DND-41 (cell line): ENCODE results near the gene GNB1L.

Experiments
- ATAC-seq: fragments of 200-7000 bp; cut with Tn5 transposase; 3 replicates; pipeline ENCODE4 v1.9.1; 2021; ENCODE audit warnings: low read depth; ENCODE audit not compliant: insufficient read depth
- DNase-seq: peaks from one replicate; pipeline ENCODE4 v3.0.0-alpha.2; 2020
- H2AFZ ChIP-seq: 2 replicates; pipeline ENCODE4 v1.6.0; 2012; ENCODE audit warnings: low read depth, low read length
- H3K27ac ChIP-seq: 2 replicates; pipeline ENCODE4 v1.5.1; 2012; ENCODE audit warnings: low read length, inconsistent platforms
- H3K27me3 ChIP-seq: fragments of 200-600 bp; sonication (generic); 2 replicates; pipeline ENCODE4 v1.6.0; 2012; ENCODE audit warnings: low read length, mild to moderate bottlenecking, inconsistent platforms; ENCODE audit not compliant: insufficient read depth, poor library complexity
- H3K36me3 ChIP-seq: 2 replicates; pipeline ENCODE4 v1.5.1; 2012; ENCODE audit warnings: low read length, inconsistent platforms; ENCODE audit not compliant: insufficient read depth
- H3K4me1 ChIP-seq: 2 replicates; pipeline ENCODE4 v1.5.1; 2012; ENCODE audit warnings: mild to moderate bottlenecking, low read length; ENCODE audit not compliant: insufficient read depth
- H3K4me2 ChIP-seq: 2 replicates; pipeline ENCODE4 v1.6.0; 2012; ENCODE audit warnings: mild to moderate bottlenecking, moderate library complexity, low read length, inconsistent platforms; ENCODE audit not compliant: insufficient read depth
- H3K4me3 ChIP-seq, 2 experiments: fragments of 200-600 bp in 1 of 2; shearing (Covaris generic) in 1 of 2; 2 replicates each; pipeline ENCODE4 v1.5.1; 2012 to 2016; ENCODE audit warnings: inconsistent platforms in 2 of 2, low read length in 2 of 2, mild to moderate bottlenecking in 2 of 2, low read depth in 1 of 2, moderate library complexity in 1 of 2
- H3K79me2 ChIP-seq: 2 replicates; pipeline ENCODE4 v1.6.0; 2012; ENCODE audit warnings: low read length, inconsistent platforms; ENCODE audit not compliant: insufficient read depth
- H3K9ac ChIP-seq: 2 replicates; pipeline ENCODE4 v1.6.0; 2012; ENCODE audit warnings: low read depth, mild to moderate bottlenecking, inconsistent platforms, low read length, moderate library complexity
- H3K9me3 ChIP-seq: 2 replicates; pipeline ENCODE4 v1.5.1; 2012; ENCODE audit warnings: low read length, moderate library complexity, mild to moderate bottlenecking, inconsistent platforms; ENCODE audit not compliant: insufficient read depth, severe bottlenecking
- H4K20me1 ChIP-seq: 2 replicates; pipeline ENCODE4 v1.6.0; 2012; ENCODE audit warnings: low read length; ENCODE audit not compliant: insufficient read depth
- EZH2 ChIP-seq: IDR thresholded peaks from 3 replicates; pipeline ENCODE4 v1.6.1; 2012; ENCODE audit warnings: borderline replicate concordance, low read depth, mild to moderate bottlenecking, moderate library complexity, low read length, inconsistent platforms; ENCODE audit not compliant: severe bottlenecking
- TF ChIP-seq, protein P1 (sequence below): IDR thresholded peaks from 2 replicates; pipeline ENCODE4 v1.5.1; 2012; ENCODE audit warnings: borderline replicate concordance, low read length, moderate library complexity, mild to moderate bottlenecking; ENCODE audit not compliant: poor library complexity, severe bottlenecking; ENCODE audit errors: extremely low read depth

Gene GNB1L

DNA sequence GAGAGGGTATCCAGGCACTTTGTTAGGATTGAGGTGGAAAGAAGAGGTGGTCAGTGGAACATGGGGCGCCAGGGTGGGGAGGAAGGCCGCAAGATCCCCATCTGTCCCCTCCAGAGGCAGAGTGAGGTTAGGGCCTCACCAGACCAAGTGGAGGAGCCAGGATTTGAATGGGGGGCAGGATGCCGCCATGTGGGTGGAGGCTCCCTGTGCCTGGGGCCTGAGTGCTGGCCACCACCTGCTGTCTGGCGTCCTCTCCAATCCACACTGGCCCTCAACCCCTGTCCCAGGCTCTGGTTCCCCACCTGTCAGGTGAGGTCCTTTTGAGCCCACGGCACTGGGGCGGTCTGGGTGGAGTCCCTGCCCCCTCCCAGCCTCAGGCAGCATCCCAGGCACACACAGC, 111.6 kb downstream of the GNB1L start:
- H3K9ac ChIP-seq = no peak overlapping the region
- no peak for DNase-seq
- no peaks in the 10 kb centered on the region; the same call in 1 of the 2 replicates for H4K20me1 ChIP-seq
- no peaks in the 10 kb centered on the region for H3K79me2 ChIP-seq
- no peak overlapping the region for H3K4me3 ChIP-seq
- ATAC-seq = no peak
- H3K27ac ChIP-seq = no peak overlapping the region
- TF ChIP-seq, protein P1, sequence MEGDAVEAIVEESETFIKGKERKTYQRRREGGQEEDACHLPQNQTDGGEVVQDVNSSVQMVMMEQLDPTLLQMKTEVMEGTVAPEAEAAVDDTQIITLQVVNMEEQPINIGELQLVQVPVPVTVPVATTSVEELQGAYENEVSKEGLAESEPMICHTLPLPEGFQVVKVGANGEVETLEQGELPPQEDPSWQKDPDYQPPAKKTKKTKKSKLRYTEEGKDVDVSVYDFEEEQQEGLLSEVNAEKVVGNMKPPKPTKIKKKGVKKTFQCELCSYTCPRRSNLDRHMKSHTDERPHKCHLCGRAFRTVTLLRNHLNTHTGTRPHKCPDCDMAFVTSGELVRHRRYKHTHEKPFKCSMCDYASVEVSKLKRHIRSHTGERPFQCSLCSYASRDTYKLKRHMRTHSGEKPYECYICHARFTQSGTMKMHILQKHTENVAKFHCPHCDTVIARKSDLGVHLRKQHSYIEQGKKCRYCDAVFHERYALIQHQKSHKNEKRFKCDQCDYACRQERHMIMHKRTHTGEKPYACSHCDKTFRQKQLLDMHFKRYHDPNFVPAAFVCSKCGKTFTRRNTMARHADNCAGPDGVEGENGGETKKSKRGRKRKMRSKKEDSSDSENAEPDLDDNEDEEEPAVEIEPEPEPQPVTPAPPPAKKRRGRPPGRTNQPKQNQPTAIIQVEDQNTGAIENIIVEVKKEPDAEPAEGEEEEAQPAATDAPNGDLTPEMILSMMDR = no peak
- no peak for TF ChIP-seq EZH2
- H3K4me1 ChIP-seq = no peaks in the 10 kb centered on the region
- H3K36me3 ChIP-seq = no peaks in the 10 kb centered on the region
- H3K27me3 ChIP-seq = no peaks in the 10 kb centered on the region
- H3K9me3 ChIP-seq = no peaks in the 10 kb centered on the region
- H2AFZ ChIP-seq = no peak overlapping the region
- H3K4me2 ChIP-seq = no peak overlapping the region

DNA sequence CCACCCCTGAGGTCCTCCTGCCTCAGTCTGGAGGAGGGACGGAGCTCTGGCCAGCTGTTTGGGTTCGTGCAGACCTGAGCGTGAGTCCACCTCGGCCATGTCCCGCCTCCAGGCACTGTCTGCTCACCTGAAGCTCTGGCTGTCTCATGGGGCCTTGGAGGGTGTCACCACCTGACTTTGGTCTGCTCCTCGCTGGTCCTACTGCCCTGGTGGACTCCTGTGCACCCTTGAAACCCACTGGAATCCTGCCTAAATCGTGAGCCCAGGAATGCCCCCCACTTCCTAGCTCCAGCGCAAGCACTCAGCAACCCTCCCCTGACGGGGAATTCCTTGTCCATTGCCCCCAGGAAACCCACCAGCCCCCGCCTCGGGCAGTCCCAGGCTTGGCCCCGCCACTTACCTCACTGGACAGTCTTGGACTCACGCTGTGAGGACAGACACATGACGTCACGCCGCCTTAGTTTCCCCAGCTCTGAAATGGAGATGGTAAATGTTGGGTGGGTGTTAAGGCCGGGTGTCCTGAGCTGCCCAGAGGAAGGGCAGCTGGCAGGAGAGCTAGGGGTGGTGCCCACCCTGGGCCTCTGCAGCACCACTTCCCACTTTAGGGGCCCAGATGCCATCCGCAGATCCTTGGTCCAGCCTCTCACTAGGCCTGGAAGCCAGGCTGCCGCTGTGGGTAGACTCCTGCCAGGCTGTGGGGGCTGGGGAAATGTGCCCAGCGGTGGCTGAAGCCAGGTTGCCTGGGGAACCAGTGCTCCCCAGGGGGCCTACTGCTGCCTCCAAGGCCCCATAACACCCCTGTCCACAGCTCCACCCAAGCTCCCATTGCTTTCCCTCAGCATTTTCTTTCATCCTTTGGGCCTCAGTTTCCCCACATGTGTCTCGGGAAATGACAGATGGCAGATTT, 112.3 kb downstream of the GNB1L start:
- no peaks in the 10 kb centered on the region for H3K9me3 ChIP-seq
- no peaks in the 10 kb centered on the region for H3K36me3 ChIP-seq
- no peak for DNase-seq
- no peaks in the 10 kb centered on the region for H3K27me3 ChIP-seq
- no peaks in the 10 kb centered on the region; the same call in 1 of the 2 replicates for H4K20me1 ChIP-seq
- no peak overlapping the region for H3K27ac ChIP-seq
- H3K4me2 ChIP-seq = no peak overlapping the region
- H3K79me2 ChIP-seq = no peaks in the 10 kb centered on the region
- TF ChIP-seq, protein P1 = no peak
- no peak for TF ChIP-seq EZH2
- no peak overlapping the region for H3K4me3 ChIP-seq
- no peak overlapping the region; the same call in 1 of the 2 replicates for H2AFZ ChIP-seq
- no peak for ATAC-seq
- H3K9ac ChIP-seq = no peak overlapping the region
- no peaks in the 10 kb centered on the region for H3K4me1 ChIP-seq

DNA sequence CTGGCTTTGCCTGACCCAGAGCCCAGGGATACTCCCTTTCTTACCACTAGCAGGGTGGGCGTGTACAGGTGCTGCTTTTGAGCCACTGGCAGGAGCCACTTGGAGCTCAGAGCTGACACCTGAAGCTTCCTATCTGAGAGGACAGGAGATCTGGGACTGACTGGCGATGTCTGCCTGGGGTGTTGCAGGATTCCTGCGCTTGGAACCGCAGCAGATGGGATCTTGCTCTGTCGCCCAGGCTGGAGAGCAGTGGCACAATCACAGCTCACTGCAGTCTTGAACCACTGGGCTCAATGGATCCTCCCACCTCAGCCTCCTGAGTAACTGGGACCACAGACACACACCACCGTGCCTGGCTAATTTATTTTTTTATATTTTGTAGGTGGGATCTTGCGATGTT, 113.6 kb downstream of the GNB1L start:
- Histone ChIP-seq H3K27me3 (no peaks in the 10 kb centered on the region), H3K4me3 (no peak overlapping the region), H3K9me3 (no peaks in the 10 kb centered on the region), H4K20me1 (no peaks in the 10 kb centered on the region), H2AFZ (no peak overlapping the region), H3K27ac (no peak overlapping the region), H3K4me1 (no peaks in the 10 kb centered on the region), H3K36me3 (no peaks in the 10 kb centered on the region), H3K79me2 (no peaks in the 10 kb centered on the region), H3K4me2 (no peak overlapping the region), H3K9ac (no peak overlapping the region)
- DNase-seq (no peak), ATAC-seq (no peak)
- TF ChIP-seq, protein P1 = no peak
- TF ChIP-seq EZH2 = no peak
